Stimulated activated CD4-positive, alpha-beta T cell treated with anti-CD3 and anti-CD28 coated beads, Interleukin-2, amount 100 ng/mL, for 24 hours (primary cell): ENCODE measurements around the gene GNL1.
A peak's percentile ranks its signal among the peaks of the same experiment; 100 is the strongest.
"Not testable (repeated sequence)": the region's sequence is repeated elsewhere in the genome, so short reads cannot be mapped to it uniquely, and the experiment has no call there.

Experiments
- DNase-seq, 2 donors: peaks; one replicate each; pipeline ENCODE4 v3.0.0-alpha.2; 2020

GNL1 gene

DNA sequence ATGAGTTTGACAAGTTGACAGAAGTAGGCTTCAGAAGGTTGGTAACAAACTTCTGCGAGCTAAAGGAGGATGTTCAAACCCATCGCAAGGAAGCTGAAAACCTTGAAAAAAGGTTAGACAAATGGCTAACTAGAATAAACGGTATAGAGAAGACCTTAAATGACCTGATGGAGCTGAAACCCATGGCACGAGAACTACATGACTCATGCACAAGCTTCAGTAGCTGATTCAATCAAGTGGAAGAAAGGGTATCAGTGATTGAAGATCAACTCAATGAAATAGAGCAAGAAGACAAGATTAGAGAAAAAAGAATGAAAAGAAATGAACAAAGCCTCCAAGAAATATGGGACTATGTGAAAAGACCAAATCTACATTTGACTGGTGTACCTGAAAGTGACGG lies 34.3 kb downstream of the GNL1 start:
- not testable (repeated sequence) for DNase-seq

DNA sequence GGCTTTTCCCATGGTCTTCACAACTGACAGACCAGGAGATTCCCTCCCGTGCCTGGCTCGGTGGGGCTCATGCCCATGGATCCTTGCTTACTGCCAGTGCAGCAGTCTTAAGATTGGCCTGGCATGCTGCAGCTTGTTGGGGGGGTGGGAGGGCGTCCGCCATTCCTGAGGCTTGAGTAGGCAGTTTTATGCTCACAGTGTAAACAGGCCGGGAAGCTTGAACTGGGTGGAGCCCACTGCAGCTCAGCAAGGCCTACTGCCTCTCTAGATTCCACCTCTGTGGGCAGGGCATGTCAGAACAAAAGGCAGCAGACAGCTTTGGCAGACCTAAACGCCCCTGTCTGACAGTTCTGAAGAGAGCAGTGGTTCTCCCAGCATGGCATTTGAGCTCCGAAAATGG lies 35.2 kb downstream of the GNL1 start:
- DNase-seq = not testable (repeated sequence)

- no peak for DNase-seq
These were observed 35.8 kb downstream of the GNL1 start for GRCh38 chr6:30520522-30520921.

GRCh38 chr6:30518505-30519145 lies 37.7 kb downstream of the GNL1 start:
- DNase-seq = peak in 1 of 2 donors; percentile 56

- not testable (repeated sequence) for DNase-seq
These were observed 38.4 kb downstream of the GNL1 start for GRCh38 chr6:30517767-30518504.

DNA sequence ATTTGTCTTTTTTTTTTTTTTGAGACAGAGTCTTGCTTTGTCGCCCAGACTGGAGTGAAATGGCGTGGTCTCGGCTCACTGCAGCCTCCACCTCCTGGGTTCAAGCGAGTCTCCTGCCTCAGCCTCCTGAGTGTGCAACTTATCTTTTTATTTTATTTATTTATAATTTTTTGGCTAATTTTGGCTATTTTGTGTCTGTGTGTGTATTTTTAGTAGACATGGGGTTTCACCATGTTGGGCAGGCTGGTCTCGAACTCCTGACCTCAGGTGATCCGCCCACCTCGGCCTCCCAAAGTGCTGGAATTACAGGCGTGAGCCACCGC lies 39.6 kb downstream of the GNL1 start:
- DNase-seq = not testable (repeated sequence)

DNA sequence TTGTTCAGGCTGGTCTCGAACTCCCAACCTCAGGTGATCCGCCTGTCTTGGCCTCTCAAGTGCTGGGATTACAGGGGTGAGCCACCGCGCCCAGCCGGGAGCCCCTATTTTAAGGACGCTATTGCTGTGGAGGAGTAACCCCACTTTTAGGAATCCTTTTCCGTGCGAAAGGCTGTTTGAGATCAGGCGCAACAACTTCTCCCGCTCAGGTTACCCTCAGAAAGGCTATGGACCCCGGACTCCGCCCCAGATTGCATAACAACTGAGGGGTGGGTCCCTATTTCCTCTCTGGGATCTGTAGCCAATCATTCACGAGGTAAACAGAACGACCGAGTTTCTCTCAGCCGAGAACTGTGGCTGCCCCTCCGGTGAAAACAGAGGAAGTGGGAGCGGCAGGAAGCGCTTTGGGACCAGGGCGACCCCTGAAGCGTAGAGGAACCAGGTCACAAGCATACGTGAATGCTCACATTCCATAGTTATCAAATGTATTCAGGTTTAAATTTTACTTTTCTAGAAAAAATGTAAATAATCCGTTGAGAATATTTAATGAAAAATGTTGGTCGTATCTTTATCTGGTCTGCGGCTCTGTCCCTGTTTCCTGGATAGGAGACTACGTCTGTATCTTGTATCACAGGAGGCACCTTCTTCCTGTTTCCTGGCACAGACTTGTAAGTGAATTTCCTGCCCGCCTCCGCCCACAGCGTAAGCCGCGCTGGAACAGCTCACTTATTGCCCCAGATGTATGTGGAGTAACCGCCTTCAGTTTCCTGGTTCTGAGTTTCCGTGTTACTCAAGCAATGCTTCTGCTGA lies 40.1 kb downstream of the GNL1 start:
- peak; percentile 88 to 91 for DNase-seq

GRCh38 chr6:30515106-30515505 lies 41.2 kb downstream of the GNL1 start:
- DNase-seq = no peak

- DNase-seq = no peak
These were observed 42.8 kb downstream of the GNL1 start for GRCh38 chr6:30513451-30513850.

GRCh38 chr6:30511169-30511546 lies 45.1 kb downstream of the GNL1 start:
- no peak for DNase-seq

DNA sequence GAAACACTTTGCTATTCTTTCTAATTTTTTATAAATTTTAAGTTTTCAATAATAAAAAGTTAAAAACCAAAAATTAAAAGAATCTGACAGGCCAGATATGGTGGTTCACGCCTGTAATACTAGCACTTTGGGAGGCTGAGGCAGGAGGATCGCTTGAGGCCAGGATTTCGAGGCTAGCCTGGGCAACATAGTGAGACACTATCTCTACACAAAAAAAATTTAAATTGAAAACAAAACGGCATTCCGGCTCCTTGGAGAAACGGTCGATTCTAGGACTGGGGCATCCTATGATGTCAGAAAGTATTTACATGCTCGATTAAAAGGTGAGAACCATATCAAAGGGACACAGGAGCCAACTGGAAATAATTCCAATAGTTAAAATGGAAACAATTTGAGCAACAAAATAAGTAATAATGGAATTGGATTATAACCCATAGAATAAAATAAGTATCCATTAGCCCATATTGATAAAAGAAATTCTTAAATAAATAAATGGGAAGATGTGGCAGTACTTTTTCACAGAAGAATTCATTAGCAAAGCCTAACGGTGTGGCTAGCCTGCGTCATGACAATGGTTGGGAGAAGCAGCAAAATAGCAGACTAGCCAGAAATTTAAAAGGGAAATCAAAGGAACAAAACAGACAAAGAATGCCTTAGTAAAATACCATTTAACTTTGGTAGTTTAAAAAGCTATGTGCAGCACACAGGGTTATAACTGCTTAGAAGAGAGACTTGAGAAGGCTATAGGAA lies 45.7 kb downstream of the GNL1 start:
- DNase-seq = no peak

GRCh38 chr6:30508890-30509736 lies 47.2 kb downstream of the GNL1 start:
- no peak for DNase-seq

DNA sequence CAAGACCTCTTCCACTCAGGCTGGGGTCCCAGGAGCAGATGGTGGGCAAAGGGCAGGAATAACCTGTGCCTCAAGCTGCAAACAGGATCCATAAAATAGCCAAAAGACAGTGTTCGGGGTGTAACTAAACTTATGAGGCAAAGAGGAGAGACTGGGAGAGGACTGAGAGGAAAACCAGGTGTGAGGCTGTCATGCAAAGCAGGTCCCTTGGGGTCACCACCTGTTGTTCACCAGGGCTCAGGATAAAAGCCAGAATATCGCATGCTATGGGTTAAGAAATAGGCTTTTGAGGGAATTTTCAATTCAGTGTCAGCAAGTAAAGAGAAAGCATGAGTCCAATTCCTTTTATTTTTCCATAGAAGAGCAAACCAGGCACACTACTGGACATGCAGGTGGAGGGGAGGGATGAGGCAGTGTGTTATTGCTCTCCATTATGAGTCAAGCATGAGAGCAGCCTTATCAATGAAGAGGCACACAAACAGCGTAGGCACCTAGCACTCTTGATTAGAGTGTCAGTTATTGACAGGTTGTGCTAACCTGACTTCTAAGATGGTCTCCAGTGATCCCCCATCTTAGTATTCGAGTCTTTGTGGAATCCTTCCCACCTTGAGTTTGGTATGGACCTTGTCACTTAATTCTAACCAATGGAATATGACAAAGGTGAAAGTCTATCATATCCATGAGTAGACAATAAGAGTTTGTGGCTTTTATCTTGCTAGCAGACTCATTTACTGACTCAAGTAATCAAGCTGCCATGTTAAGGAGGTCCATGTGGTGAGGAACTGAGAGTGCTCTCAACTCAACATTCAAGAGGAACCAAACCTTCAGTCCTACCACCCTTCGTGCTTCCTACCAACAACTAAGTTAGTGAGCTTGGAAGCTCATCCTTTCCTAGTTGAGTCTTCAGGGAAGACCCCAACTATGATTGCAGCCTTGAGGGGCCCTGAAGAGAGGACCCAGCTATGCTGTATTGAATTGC lies 48.2 kb downstream of the GNL1 start:
- no peak for DNase-seq

DNA sequence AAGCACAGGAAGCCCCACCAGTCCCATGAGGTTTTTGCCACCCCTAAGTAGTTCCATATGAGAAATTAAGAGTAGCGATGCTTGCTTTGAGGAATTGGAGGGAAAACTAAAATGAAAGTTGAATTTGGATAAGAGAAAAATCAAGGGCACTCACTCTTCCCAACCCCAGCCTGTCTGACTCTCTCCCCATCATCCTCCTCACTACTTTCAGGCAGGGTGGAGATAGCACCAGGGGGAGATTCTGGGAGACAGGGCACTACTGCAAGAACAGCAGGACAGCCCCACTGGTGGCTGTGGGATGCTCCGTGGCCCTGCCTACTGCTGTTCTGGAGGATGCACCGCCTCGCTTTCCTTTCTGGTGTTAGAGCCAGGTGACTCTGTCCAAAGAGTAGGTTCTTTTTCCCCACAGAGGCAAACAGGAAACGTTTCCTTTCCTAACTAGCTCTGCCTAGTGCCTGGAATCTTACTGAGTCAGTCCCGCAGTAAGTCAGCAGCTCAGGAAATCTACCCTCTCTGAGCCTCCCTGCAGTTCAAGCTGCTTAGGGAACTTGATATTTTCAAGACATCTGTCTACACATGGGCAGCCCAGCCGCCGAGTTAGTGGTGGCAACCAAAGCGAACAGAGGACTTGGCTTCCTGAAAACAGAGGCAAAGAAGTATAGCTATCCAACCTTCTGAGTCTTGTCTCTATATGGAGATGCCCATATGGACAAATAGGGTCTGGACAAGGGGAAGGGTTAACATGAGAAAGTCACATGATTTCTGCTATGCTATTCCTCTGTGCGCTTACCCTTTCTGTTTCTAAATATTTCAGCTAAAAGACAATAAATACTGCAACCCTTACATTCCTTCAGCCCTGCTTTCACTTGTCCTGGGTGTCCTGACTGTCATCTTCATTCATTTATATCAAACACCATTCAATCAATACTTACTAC lies 55.6 kb downstream of the GNL1 start:
- no peak for DNase-seq

- DNase-seq = not testable (repeated sequence)
These were observed 57.6 kb downstream of the GNL1 start for GRCh38 chr6:30498705-30499104.

- DNase-seq = no peak
These were observed 58.6 kb downstream of the GNL1 start for GRCh38 chr6:30497714-30498113.

GRCh38 chr6:30497261-30497599 lies 59.1 kb downstream of the GNL1 start:
- not testable (repeated sequence) for DNase-seq

- DNase-seq = no peak
These were observed 60.3 kb downstream of the GNL1 start for GRCh38 chr6:30495993-30496392.

GRCh38 chr6:30495060-30495459 lies 61.2 kb downstream of the GNL1 start:
- DNase-seq = not testable (repeated sequence)
